Breast epithelium (tissue), 3 donors: ENCODE measurements around the gene GFRAL.

Source experiments
- POLR2A ChIP-seq: fragments of 450-650 bp; IDR thresholded peaks from one replicate; pipeline ENCODE4 v1.6.1; 2016; ENCODE audit warnings: antibody characterized with exemption, mild to moderate bottlenecking, moderate library complexity
- TF ChIP-seq, protein P1 (sequence below), 3 donors: fragments of 450-650 bp; IDR thresholded peaks; one replicate each; pipeline ENCODE4 v1.5.1; 2016 to 2017; ENCODE audit warnings: antibody characterized with exemption in 3 of 3, mild to moderate bottlenecking in 3 of 3, moderate library complexity in 3 of 3

DNA sequence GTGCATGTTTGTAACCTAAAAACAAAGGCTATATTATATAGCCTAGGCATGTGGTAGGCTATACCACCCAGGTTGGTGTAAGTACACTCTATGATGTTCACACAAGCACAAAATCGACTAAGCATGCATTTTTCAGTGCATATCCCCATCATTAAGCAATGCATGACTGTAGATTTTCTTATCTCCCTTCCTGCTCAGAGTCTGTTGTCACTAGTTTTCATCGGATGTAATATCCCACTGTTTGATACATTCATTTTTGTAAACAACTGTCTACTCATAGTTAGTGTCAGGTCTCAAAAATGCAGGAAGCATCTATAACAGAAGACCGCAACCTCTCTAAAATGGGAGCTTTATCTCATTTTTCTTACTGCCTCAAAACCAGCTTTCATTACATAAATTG, 70.7 kb downstream of the GFRAL start:
- TF ChIP-seq, protein P1, sequence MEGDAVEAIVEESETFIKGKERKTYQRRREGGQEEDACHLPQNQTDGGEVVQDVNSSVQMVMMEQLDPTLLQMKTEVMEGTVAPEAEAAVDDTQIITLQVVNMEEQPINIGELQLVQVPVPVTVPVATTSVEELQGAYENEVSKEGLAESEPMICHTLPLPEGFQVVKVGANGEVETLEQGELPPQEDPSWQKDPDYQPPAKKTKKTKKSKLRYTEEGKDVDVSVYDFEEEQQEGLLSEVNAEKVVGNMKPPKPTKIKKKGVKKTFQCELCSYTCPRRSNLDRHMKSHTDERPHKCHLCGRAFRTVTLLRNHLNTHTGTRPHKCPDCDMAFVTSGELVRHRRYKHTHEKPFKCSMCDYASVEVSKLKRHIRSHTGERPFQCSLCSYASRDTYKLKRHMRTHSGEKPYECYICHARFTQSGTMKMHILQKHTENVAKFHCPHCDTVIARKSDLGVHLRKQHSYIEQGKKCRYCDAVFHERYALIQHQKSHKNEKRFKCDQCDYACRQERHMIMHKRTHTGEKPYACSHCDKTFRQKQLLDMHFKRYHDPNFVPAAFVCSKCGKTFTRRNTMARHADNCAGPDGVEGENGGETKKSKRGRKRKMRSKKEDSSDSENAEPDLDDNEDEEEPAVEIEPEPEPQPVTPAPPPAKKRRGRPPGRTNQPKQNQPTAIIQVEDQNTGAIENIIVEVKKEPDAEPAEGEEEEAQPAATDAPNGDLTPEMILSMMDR (IDR thresholded peaks at IDR 0.05) = no peak
- TF ChIP-seq POLR2A = no peak
